ENCODE measurements around the gene C19orf85. TPM values are rescaled to one million over a fixed set of nuclear protein-coding genes. Genes with fewer than 3 reads are reported as not detected.

Gene C19orf85
- total and polyA plus RNA-seq, 7 donors: 0.07 TPM; not detected in 6

DNA sequence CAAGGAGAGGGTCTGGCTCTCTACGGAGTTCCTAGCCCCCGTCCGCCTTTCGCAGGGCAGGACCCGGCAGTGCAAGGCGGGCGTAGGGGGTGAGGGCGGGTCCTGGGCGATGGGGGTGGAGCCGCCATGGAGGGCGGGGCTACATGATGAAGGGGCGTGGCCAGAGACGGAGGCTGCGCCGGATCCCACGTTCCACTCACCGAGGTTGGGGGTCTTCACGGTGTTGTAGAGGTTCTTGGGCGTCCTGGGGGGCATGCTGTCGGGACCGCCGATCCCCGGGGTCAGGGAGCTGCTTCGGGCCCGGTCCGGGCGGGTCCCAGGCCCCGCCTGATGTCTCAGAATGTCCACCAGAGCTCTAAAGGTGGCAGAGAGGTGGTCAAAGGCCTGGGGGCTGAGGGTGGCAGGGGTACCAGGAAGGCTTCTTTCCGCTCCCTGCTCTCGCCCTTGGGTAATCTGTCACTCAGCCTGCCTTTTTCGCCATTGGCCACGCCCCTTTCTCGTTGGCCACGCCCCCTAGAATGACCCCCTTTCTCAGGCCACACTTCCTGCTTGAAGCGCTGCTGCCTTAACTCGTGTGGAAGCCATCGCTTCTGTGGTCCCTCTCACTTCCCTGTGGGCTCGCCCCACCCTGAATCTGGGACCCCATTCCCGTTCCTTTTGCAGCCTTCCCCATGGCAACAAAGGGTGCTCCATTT lies 24.0 kb downstream of the C19orf85 start:
- H3K9me3 ChIP-seq: no peaks in the 10 kb centered on the region
- DNase-seq: no peak
- H3K4me3 ChIP-seq: no peak overlapping the region
- WGBS, 2 donors: 14 to 19% methylated on average over 39 of the region's 39 CpGs
- H3K4me1 ChIP-seq: peaks cover 0 to 25% (median 21%) of the 10 kb centered on the region in 4 donors
- no peaks in the 10 kb centered on the region for H3K36me3 ChIP-seq
- peaks cover 67 to 100% (median 72%) of the 10 kb centered on the region in 3 donors for H3K27me3 ChIP-seq
- TF ChIP-seq EP300 (IDR thresholded peaks at IDR 0.05) (no peak), POLR2A (IDR thresholded peaks at IDR 0.05) (no peak), POLR2AphosphoS5 (IDR thresholded peaks at IDR 0.05) (no peak)
- TF ChIP-seq, protein P1, sequence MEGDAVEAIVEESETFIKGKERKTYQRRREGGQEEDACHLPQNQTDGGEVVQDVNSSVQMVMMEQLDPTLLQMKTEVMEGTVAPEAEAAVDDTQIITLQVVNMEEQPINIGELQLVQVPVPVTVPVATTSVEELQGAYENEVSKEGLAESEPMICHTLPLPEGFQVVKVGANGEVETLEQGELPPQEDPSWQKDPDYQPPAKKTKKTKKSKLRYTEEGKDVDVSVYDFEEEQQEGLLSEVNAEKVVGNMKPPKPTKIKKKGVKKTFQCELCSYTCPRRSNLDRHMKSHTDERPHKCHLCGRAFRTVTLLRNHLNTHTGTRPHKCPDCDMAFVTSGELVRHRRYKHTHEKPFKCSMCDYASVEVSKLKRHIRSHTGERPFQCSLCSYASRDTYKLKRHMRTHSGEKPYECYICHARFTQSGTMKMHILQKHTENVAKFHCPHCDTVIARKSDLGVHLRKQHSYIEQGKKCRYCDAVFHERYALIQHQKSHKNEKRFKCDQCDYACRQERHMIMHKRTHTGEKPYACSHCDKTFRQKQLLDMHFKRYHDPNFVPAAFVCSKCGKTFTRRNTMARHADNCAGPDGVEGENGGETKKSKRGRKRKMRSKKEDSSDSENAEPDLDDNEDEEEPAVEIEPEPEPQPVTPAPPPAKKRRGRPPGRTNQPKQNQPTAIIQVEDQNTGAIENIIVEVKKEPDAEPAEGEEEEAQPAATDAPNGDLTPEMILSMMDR (IDR thresholded peaks at IDR 0.05): no peak
- no peak overlapping the region for H3K27ac ChIP-seq
- intact Hi-C loops (cut with DNase I): no loop called here

DNA sequence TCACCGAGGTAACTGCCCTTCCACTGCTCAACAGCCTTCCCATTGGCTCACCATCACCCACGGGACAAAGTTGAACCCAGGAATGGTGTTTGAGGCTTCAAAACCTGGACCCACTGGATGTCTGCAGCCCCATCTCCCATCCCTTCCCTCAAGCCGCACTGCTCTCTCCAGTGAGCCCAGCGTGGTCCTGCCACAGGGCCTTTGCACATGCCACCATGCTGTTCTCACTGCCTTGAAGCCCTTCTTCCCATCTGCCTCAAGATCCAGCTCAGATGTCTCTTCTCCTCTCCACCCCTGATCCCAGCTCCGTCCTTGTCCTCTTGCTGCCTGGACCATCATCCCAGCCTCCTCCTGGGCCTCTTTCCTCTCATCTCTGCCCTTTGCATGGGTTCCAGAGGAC lies 25.5 kb downstream of the C19orf85 start:
- H3K4me1 ChIP-seq: peaks cover 0 to 25% (median 21%) of the 10 kb centered on the region in 4 donors
- no peak for DNase-seq
- intact Hi-C loops (cut with DNase I): no loop called here
- TF ChIP-seq, protein P1 (IDR thresholded peaks at IDR 0.05): no peak
- TF ChIP-seq POLR2AphosphoS5 (IDR thresholded peaks at IDR 0.05) (no peak), POLR2A (IDR thresholded peaks at IDR 0.05) (no peak), EP300 (IDR thresholded peaks at IDR 0.05) (no peak)
- no peaks in the 10 kb centered on the region for H3K36me3 ChIP-seq
- peaks cover 55 to 89% (median 64%) of the 10 kb centered on the region in 3 donors for H3K27me3 ChIP-seq
- H3K9me3 ChIP-seq: no peaks in the 10 kb centered on the region
- 72 to 79% methylated on average over 5 of the region's 5 CpGs for WGBS, 2 donors
- H3K4me3 ChIP-seq: no peak overlapping the region
- H3K27ac ChIP-seq: no peak overlapping the region

DNA sequence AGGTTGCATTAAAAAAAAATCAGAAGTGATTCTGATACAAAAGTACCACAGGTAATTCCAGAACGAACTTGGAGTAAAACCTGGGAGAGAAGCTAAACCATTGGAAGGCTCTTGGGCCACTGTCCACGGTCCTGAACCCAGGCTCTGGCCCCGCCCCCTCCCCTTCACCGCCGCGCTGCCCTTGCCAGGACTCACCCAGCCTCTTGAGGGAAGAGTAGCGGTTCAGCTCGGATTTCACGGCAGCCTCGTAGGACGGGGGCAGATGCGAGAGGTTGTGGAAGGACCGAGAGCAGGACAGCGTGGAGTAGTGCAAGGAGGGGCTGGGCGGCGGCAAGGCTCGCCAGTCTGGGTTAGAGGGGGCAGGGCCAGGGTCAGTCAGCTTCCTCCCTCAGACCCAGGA lies 27.1 kb downstream of the C19orf85 start:
- intact Hi-C loops (cut with DNase I): no loop called here
- Histone ChIP-seq H3K36me3 (no peaks in the 10 kb centered on the region), H3K9me3 (no peaks in the 10 kb centered on the region), H3K27ac (no peak overlapping the region), H3K27me3 (peaks cover 58 to 89% (median 64%) of the 10 kb centered on the region in 3 donors), H3K4me1 (peaks cover 0 to 21% (median 16%) of the 10 kb centered on the region in 4 donors), H3K4me3 (no peak overlapping the region)
- 3% methylated on average over 17 of the region's 17 CpGs for WGBS, 2 donors
- TF ChIP-seq EP300 (IDR thresholded peaks at IDR 0.05) (no peak), POLR2A (IDR thresholded peaks at IDR 0.05) (no peak), POLR2AphosphoS5 (IDR thresholded peaks at IDR 0.05) (no peak)
- TF ChIP-seq, protein P1 (IDR thresholded peaks at IDR 0.05): no peak
- no peak for DNase-seq

DNA sequence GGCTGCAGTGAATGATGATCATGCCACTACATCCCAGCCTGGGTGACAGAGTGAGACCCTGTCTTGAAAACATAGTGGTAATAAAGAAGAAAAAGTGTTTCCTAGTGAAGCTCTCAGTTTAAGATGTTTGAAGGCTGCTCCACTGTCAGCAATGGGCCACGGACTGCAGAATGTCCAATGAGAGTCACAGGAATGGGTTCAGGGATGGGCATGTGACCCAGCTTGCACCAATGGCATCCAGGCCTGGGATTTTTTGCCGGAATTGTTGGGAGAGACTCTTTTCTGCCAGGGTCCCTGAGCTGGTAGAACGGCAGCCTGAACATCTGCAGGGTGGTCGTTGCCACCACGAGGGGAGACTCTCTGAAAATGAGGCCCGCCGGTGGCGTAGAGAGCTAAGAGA lies 27.7 kb downstream of the C19orf85 start:
- no peaks in the 10 kb centered on the region for H3K9me3 ChIP-seq
- H3K27ac ChIP-seq: no peak overlapping the region
- intact Hi-C loops (cut with DNase I): no loop called here
- H3K4me3 ChIP-seq: no peak overlapping the region
- DNase-seq: no peak
- H3K27me3 ChIP-seq: peaks cover 56 to 89% (median 64%) of the 10 kb centered on the region in 3 donors
- WGBS, 2 donors: 43 to 53% methylated on average over 8 of the region's 8 CpGs
- no peak for TF ChIP-seq EP300 (IDR thresholded peaks at IDR 0.05)
- TF ChIP-seq, protein P1 (IDR thresholded peaks at IDR 0.05): no peak
- no peak for TF ChIP-seq POLR2AphosphoS5 (IDR thresholded peaks at IDR 0.05)
- TF ChIP-seq POLR2A (IDR thresholded peaks at IDR 0.05): no peak
- H3K4me1 ChIP-seq: peaks cover 0 to 15% (median 11%) of the 10 kb centered on the region in 4 donors
- H3K36me3 ChIP-seq: no peaks in the 10 kb centered on the region
